GM12801 (cell line): ENCODE measurements around the gene PCDH15.

Experiments
- TF ChIP-seq, protein P1 (sequence below): IDR thresholded peaks from one replicate; pipeline ENCODE4 v1.5.1; 2011; ENCODE audit warnings: control low read depth; ENCODE audit not compliant: insufficient read length; ENCODE audit errors: extremely low read depth

The PCDH15 gene

DNA sequence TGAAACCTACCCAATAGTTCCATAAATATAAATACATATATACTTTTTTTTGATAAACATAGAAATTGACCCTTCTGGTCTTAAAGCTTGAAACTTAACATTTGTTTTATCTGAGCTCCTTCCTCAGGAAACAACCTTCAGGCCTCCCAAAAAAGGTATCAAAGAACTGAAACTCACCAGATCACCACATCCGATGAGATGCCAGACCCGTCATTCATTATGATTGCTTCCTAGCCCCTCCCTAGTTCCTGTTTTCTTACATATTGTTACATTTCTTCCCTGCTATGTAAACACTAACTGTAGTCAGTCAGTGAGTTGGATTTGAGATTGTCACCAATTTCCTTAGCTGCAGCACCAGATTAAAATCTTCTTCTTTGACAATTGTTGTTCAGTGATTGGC is 663.6 kb downstream of the PCDH15 start:
- TF ChIP-seq, protein P1, sequence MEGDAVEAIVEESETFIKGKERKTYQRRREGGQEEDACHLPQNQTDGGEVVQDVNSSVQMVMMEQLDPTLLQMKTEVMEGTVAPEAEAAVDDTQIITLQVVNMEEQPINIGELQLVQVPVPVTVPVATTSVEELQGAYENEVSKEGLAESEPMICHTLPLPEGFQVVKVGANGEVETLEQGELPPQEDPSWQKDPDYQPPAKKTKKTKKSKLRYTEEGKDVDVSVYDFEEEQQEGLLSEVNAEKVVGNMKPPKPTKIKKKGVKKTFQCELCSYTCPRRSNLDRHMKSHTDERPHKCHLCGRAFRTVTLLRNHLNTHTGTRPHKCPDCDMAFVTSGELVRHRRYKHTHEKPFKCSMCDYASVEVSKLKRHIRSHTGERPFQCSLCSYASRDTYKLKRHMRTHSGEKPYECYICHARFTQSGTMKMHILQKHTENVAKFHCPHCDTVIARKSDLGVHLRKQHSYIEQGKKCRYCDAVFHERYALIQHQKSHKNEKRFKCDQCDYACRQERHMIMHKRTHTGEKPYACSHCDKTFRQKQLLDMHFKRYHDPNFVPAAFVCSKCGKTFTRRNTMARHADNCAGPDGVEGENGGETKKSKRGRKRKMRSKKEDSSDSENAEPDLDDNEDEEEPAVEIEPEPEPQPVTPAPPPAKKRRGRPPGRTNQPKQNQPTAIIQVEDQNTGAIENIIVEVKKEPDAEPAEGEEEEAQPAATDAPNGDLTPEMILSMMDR, result no peak

DNA sequence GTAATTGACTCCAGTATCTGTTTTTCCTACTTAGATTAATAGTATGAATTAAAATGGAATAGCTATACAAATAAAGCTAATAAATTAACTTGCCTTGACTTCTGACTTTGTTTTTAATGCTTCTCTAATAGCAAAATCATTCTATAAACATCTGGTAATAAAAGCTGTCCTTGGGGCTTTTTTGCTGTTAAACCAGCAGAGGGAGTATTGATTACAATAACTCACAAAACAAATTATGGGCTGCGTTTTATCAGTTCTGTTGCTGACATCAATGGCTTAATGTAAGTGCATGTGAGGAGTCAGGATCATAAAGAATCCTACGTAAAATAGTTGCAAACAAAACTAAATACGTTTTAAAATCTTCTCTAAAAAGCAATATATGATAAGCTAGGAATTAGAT is 667.8 kb downstream of the PCDH15 start:
- TF ChIP-seq, protein P1, result no peak

DNA sequence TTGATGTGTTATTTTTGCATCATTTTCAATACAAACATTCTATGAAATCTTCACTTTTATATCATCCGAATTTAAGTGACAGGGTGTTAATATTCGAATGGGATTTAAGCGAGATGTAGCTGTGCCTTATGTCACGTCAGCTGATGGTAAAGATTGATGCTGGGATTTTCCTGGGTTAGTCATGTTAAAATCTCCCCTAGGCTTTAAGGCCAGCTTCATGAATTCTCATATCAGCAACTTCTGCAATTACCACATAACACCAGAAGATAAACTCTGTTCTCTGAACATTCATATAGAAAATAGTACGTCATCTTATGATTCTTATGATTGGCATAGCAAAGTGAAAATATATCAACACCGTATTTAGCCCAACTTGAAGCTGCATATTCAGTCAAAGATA is 669.2 kb downstream of the PCDH15 start:
- TF ChIP-seq, protein P1, result no peak

DNA sequence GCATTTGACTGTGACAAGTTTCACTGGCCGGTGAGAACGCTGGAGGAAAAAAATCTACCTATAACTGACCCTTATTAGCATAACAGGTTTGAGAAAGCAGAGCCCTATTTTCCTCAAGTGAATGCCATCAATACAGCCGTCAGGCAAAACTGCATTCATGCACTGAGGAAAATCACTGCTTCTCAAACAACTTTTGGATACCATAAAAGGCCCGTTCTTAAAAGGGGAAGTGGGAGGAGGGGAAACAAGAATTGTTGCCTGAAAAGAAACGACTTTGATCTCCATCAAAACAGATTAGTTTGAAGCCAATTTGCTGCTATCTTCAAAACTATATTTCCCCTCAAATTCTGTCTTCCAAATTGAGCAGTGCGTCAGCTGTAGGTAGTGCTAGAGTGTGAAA is 670.6 kb downstream of the PCDH15 start:
- TF ChIP-seq, protein P1, result no peak

DNA sequence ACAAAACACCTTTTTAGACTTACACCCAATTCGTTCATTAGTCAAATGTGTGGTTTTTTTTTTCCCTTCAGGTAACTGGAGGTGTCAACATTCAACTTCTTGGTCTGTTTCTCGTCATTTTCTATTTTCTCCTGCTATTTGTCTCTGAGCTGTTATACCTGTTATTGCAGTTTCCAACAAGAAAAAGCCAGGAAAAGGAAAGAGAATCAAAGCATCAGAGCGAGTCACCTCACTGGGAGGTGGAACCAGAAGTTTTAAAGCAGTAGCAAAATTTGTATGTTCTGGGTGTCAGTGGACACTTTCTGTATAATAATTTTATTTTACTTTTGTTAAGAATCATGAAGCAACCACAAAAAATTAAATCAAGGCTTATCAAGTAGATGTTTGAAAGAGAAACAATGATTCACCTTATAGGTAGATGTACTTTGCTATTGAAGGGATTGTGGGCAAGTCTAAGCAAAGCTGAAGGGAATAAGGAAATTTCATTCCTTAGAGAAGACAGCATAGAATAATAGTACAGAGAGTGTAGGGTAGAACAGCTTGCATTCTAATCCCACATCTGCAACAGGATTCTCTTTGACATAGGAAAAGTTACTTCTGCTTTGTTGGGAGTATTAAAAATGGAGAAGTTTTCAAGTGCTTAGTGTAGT is 675.8 kb downstream of the PCDH15 start:
- TF ChIP-seq, protein P1, result no peak

DNA sequence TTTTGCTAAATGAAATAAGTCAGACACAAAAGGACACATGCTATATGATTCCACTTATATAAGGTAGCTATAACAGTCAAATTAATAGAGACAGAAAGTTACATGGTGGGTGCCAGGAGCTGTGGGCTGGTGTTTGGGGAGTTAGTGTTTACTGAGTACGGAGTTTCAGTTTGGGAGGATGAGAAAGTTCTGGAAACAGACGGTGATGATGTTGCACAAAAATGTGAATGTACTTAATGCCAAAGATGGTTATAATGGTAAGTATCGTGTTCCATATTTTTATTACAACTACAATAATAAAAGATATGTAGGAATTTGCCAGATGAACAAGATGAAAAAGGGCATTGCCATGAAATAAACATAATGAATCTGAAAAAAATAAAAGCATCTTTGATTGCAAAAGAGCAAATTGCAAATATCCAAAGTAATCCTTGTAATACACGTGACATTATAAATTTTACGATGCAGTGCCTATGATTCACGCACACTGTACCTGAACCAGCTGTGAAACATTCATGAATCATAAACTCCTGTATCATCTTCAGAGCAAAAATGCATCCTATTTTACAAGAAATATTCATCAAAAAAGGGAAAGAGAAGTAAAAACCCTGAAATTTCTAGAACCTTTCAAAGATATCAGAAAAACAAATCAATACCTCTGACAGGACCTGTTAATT is 676.7 kb downstream of the PCDH15 start:
- TF ChIP-seq, protein P1, result no peak

DNA sequence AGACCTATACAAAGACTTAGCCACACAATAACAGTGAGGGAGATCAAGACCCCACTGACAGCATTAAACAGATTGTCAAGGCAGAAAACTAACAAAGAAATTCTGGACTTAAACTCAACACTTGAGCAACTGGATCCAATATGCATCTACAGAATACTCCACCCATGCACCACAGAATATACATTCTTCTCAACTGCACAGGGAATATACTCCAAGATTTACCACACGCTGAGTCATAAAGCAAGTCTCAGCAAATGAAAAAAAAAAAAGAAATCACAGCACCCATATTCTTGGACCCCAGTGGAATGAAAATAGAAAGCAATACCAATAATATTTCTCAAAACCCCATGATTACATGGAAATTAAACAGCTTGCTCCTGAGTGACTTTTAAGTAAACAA is 680.2 kb downstream of the PCDH15 start:
- TF ChIP-seq, protein P1, result no peak
